ENCODE data around the gene CDH4.

CDH4 gene

DNA sequence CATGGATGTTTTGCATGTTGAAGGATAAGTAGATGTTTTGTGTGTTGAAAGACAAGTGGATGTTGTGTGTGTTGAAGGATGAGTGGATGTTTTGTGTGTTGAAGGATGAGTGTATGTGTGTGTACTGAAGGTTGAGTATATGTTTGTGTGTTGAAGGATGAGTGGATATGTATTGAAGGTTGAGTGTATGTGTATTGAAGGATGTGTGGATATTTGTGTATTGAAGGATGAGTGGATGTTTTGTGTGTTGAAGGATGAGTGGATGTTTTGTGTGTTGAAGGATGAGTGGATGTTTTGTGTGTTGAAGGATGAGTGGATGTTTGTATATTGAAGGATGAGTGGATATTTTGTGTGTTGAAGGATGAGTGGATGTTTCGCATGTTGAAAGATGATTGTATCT, 325.0 kb downstream of the CDH4 start:
- Histone ChIP-seq H2BK120ac (ENCODE audit: low read depth, low read length) (no peak overlapping the region), H2BK12ac (ENCODE audit: low read length) (no peak overlapping the region), H3K4me2 (ENCODE audit: insufficient read depth, low read length, poor library complexity, severe bottlenecking) (no peak overlapping the region), H3K79me1 (ENCODE audit: low read depth, low read length) (peaks cover 2% of the 10 kb centered on the region), H3K14ac (ENCODE audit: low read length) (no peak overlapping the region), H3K4me1 (ENCODE audit: control insufficient read depth in 2 of 2, insufficient read depth in 1 of 2, low read depth in 1 of 2, low read length in 2 of 2) (peaks cover 0 to 7% of the 10 kb centered on the region in 2 donors), H2BK5ac (ENCODE audit: low read length) (no peak overlapping the region), H4K91ac (ENCODE audit: low read depth, low read length, poor library complexity) (no peak overlapping the region), H4K8ac (ENCODE audit: low read depth, low read length) (no peak overlapping the region), H3K4me3 (ENCODE audit: low read length in 2 of 2) (no peak overlapping the region), H3K9ac (ENCODE audit: low read depth, low read length, poor library complexity) (no peak overlapping the region), H3K23ac (ENCODE audit: low read depth, low read length, poor library complexity) (no peak overlapping the region), H3K18ac (ENCODE audit: low read length) (no peak overlapping the region), H3K27me3 (ENCODE audit: control insufficient read depth in 3 of 3, insufficient read depth in 3 of 3, low read depth in 1 of 3, low read length in 3 of 3) (no peaks in the 10 kb centered on the region), H2AFZ (ENCODE audit: low read length) (no peak overlapping the region), H3K36me3 (replicated peaks in 1 of 2; ENCODE audit: control insufficient read depth in 2 of 2, insufficient read depth in 2 of 2, low read length in 2 of 2) (no peaks in the 10 kb centered on the region), H2BK15ac (ENCODE audit: low read length) (no peak overlapping the region), H3K27ac (replicated peaks; ENCODE audit: low read length) (no peak overlapping the region), H2AK5ac (ENCODE audit: low read depth, low read length) (no peak overlapping the region), H3K4ac (ENCODE audit: low read length) (no peak overlapping the region), H3K9me3 (replicated peaks in 1 of 2; ENCODE audit: control insufficient read depth in 2 of 2, insufficient read depth in 1 of 2, low read depth in 1 of 2, low read length in 2 of 2) (no peaks in the 10 kb centered on the region)
- WGBS, 2 donors (ENCODE audit: extremely low coverage in 2 of 2, insufficient read length in 2 of 2, insufficient replicate concordance in 1 of 2): 100% methylated on average over 1 of the region's 1 CpG
- no peak for DNase-seq (ENCODE audit: low spot score)

DNA sequence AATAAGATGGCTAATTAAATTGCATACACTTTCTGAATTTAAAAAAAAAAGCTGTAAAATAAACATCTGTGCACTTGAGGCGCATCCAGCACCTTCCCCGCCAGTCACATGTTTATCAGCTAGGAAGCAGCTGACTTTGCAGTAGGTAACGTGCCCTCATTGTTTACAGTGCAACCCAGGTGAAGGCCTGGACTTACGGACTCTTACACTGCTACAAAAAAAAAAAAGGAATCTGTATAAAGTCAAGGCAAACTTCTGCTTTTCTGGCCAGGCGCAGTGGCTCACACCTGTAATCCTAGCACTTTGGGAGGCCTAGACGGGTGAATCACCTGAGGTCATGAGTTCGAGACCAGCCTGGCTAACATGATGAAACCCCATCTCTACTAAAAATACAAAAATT, 327.8 kb downstream of the CDH4 start:
- Histone ChIP-seq H3K9me3 (replicated peaks in 1 of 2; ENCODE audit: control insufficient read depth in 2 of 2, insufficient read depth in 1 of 2, low read depth in 1 of 2, low read length in 2 of 2) (no peaks in the 10 kb centered on the region), H3K27ac (replicated peaks; ENCODE audit: low read length) (no peak overlapping the region), H3K79me1 (ENCODE audit: low read depth, low read length) (peaks cover 2% of the 10 kb centered on the region), H3K18ac (ENCODE audit: low read length) (no peak overlapping the region), H2BK15ac (ENCODE audit: low read length) (no peak overlapping the region), H2AFZ (ENCODE audit: low read length) (no peak overlapping the region), H4K91ac (ENCODE audit: low read depth, low read length, poor library complexity) (no peak overlapping the region), H2BK5ac (ENCODE audit: low read length) (no peak overlapping the region), H3K4ac (ENCODE audit: low read length) (no peak overlapping the region), H3K9ac (ENCODE audit: low read depth, low read length, poor library complexity) (no peak overlapping the region), H2BK120ac (ENCODE audit: low read depth, low read length) (no peak overlapping the region), H3K4me2 (ENCODE audit: insufficient read depth, low read length, poor library complexity, severe bottlenecking) (no peak overlapping the region), H4K8ac (ENCODE audit: low read depth, low read length) (no peak overlapping the region), H2AK5ac (ENCODE audit: low read depth, low read length) (no peak overlapping the region), H2BK12ac (ENCODE audit: low read length) (no peak overlapping the region), H3K27me3 (ENCODE audit: control insufficient read depth in 3 of 3, insufficient read depth in 3 of 3, low read depth in 1 of 3, low read length in 3 of 3) (no peaks in the 10 kb centered on the region), H3K14ac (ENCODE audit: low read length) (no peak overlapping the region), H3K4me3 (ENCODE audit: low read length in 2 of 2) (no peak overlapping the region), H3K4me1 (ENCODE audit: control insufficient read depth in 2 of 2, insufficient read depth in 1 of 2, low read depth in 1 of 2, low read length in 2 of 2) (peaks cover 3 to 13% of the 10 kb centered on the region in 2 donors), H3K36me3 (replicated peaks in 1 of 2; ENCODE audit: control insufficient read depth in 2 of 2, insufficient read depth in 2 of 2, low read length in 2 of 2) (no peaks in the 10 kb centered on the region), H3K23ac (ENCODE audit: low read depth, low read length, poor library complexity) (no peak overlapping the region)
- no CpG with 5 or more reads among the region's 7 CpGs for WGBS, 2 donors (ENCODE audit: extremely low coverage in 2 of 2, insufficient read length in 2 of 2, insufficient replicate concordance in 1 of 2)
- no peak for DNase-seq (ENCODE audit: low spot score)

DNA sequence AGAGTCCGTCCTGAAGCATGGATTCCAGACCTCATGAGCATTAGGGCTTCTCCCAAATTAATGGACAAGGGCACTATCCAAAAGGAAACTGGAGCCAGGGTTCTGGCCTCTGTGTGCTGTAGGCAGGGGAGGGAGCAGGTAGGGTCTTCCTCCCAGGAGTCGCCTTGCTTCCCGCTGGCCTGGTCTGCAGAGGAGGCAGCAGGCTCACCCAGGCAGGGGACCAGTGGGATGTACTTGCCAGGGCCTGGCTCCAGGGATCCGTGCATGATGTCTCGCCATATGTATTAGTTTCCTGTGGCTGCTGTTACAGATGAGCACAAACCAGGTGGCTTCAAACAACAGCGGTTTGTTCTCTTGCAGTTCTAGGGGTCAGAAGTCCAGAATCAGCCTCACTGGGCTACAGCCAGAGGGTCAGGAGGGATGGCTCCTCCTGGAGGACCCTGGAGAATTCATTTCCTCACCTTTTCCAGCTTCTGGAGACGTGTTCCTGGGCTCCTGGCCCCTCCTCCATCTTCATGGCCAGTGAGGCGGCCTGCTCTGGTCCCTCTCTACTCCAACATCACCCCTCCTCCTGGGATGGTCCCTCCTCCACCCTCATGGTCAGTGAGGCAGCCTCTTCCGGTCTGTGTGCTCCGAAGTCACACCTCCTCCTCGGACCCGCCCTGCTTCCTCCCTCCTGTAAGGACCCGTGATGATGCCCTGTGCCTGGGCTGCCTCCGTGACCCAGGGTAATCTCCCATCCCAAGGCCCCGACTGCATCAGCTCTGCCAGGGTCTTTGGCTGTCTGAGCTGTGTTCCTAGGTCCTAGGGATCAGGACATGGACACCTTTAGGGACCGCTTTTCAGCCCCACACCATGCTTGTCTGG, 329.1 kb downstream of the CDH4 start:
- no CpG with 5 or more reads among the region's 16 CpGs for WGBS, 2 donors (ENCODE audit: extremely low coverage in 2 of 2, insufficient read length in 2 of 2, insufficient replicate concordance in 1 of 2)
- Histone ChIP-seq H3K14ac (ENCODE audit: low read length) (peak overlapping the region; percentile 79), H3K4ac (ENCODE audit: low read length) (no peak overlapping the region), H3K27me3 (ENCODE audit: control insufficient read depth in 3 of 3, insufficient read depth in 3 of 3, low read depth in 1 of 3, low read length in 3 of 3) (no peaks in the 10 kb centered on the region), H3K36me3 (replicated peaks in 1 of 2; ENCODE audit: control insufficient read depth in 2 of 2, insufficient read depth in 2 of 2, low read length in 2 of 2) (no peaks in the 10 kb centered on the region), H3K9me3 (replicated peaks in 1 of 2; ENCODE audit: control insufficient read depth in 2 of 2, insufficient read depth in 1 of 2, low read depth in 1 of 2, low read length in 2 of 2) (no peaks in the 10 kb centered on the region), H3K4me3 (ENCODE audit: low read length in 2 of 2) (no peak overlapping the region), H2AFZ (ENCODE audit: low read length) (no peak overlapping the region), H2BK120ac (ENCODE audit: low read depth, low read length) (no peak overlapping the region), H2BK15ac (ENCODE audit: low read length) (peak overlapping the region; percentile 56), H3K9ac (ENCODE audit: low read depth, low read length, poor library complexity) (no peak overlapping the region), H3K4me1 (ENCODE audit: control insufficient read depth in 2 of 2, insufficient read depth in 1 of 2, low read depth in 1 of 2, low read length in 2 of 2) (peaks cover 3 to 13% of the 10 kb centered on the region in 2 donors), H3K79me1 (ENCODE audit: low read depth, low read length) (peaks cover 2% of the 10 kb centered on the region), H3K23ac (ENCODE audit: low read depth, low read length, poor library complexity) (no peak overlapping the region), H2AK5ac (ENCODE audit: low read depth, low read length) (no peak overlapping the region), H3K27ac (replicated peaks; ENCODE audit: low read length) (no peak overlapping the region), H3K4me2 (ENCODE audit: insufficient read depth, low read length, poor library complexity, severe bottlenecking) (no peak overlapping the region), H4K8ac (ENCODE audit: low read depth, low read length) (no peak overlapping the region), H2BK12ac (ENCODE audit: low read length) (no peak overlapping the region), H2BK5ac (ENCODE audit: low read length) (no peak overlapping the region), H4K91ac (ENCODE audit: low read depth, low read length, poor library complexity) (no peak overlapping the region), H3K18ac (ENCODE audit: low read length) (peak overlapping the region; percentile 73)
- no peak for DNase-seq (ENCODE audit: low spot score)

DNA sequence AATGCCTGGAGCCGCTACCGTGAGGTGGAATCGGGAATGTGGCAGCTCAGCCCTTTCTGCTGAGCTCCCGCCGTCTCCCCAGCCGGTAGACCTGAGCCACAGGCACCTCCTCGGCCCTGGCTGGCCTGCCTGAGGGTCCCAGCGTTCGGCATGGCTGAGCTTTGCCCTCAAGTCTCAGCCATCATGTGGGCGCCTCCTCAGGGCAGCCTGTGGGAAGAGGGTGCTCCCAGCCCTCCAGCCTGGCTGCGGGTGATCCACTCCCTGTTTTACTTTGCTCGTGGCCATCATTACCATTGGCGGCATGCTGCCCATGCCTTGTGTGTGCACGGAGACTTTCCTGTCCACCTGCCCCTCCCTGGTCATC, 329.7 kb downstream of the CDH4 start:
- H3K14ac ChIP-seq (ENCODE audit: low read length): peak overlapping the region; percentile 79
- no peak overlapping the region for H4K91ac ChIP-seq (ENCODE audit: low read depth, low read length, poor library complexity)
- H3K4me1 ChIP-seq (ENCODE audit: control insufficient read depth in 2 of 2, insufficient read depth in 1 of 2, low read depth in 1 of 2, low read length in 2 of 2): peaks cover 3 to 13% of the 10 kb centered on the region in 2 donors
- no peak overlapping the region for H2BK5ac ChIP-seq (ENCODE audit: low read length)
- no peak overlapping the region for H3K4ac ChIP-seq (ENCODE audit: low read length)
- H3K36me3 ChIP-seq (replicated peaks in 1 of 2; ENCODE audit: control insufficient read depth in 2 of 2, insufficient read depth in 2 of 2, low read length in 2 of 2): no peaks in the 10 kb centered on the region
- peak overlapping the region; percentile 56 for H2BK15ac ChIP-seq (ENCODE audit: low read length)
- H3K79me1 ChIP-seq (ENCODE audit: low read depth, low read length): peaks cover 2% of the 10 kb centered on the region
- no peak overlapping the region for H3K9ac ChIP-seq (ENCODE audit: low read depth, low read length, poor library complexity)
- no peak overlapping the region for H3K23ac ChIP-seq (ENCODE audit: low read depth, low read length, poor library complexity)
- no peaks in the 10 kb centered on the region for H3K27me3 ChIP-seq (ENCODE audit: control insufficient read depth in 3 of 3, insufficient read depth in 3 of 3, low read depth in 1 of 3, low read length in 3 of 3)
- no peak overlapping the region for H2AK5ac ChIP-seq (ENCODE audit: low read depth, low read length)
- WGBS, 2 donors (ENCODE audit: extremely low coverage in 2 of 2, insufficient read length in 2 of 2, insufficient replicate concordance in 1 of 2): no CpG with 5 or more reads among the region's 14 CpGs
- no peak for DNase-seq (ENCODE audit: low spot score)
- no peak overlapping the region for H3K4me3 ChIP-seq (ENCODE audit: low read length in 2 of 2)
- no peaks in the 10 kb centered on the region for H3K9me3 ChIP-seq (replicated peaks in 1 of 2; ENCODE audit: control insufficient read depth in 2 of 2, insufficient read depth in 1 of 2, low read depth in 1 of 2, low read length in 2 of 2)
- H3K18ac ChIP-seq (ENCODE audit: low read length): peak overlapping the region; percentile 73
- H3K27ac ChIP-seq (replicated peaks; ENCODE audit: low read length): no peak overlapping the region
- no peak overlapping the region for H2AFZ ChIP-seq (ENCODE audit: low read length)
- H2BK120ac ChIP-seq (ENCODE audit: low read depth, low read length): no peak overlapping the region
- H4K8ac ChIP-seq (ENCODE audit: low read depth, low read length): no peak overlapping the region
- no peak overlapping the region for H3K4me2 ChIP-seq (ENCODE audit: insufficient read depth, low read length, poor library complexity, severe bottlenecking)
- H2BK12ac ChIP-seq (ENCODE audit: low read length): peak overlapping the region; percentile 4
